HL-60/S4 (cell line): ENCODE results near the gene AFAP1.

Source experiments
- in situ Hi-C: fragments of 300-500 bp; cut with MboI; formaldehyde crosslinking; loops from 2 replicates; pipeline ENCODE4 v1.14.3; 2022; ENCODE audit warnings: low sequenced_read_pairs

The AFAP1 gene

GRCh38 chr4:7795983-7796382 lies 143.7 kb downstream of the AFAP1 start:
- in situ Hi-C loops: no loop called here

GRCh38 chr4:7793186-7793585 lies 146.5 kb downstream of the AFAP1 start:
- in situ Hi-C loops: no loop called here

- in situ Hi-C loops: no loop called here
Observed at GRCh38 chr4:7792616-7793015, 147.0 kb downstream of the AFAP1 start.

GRCh38 chr4:7790999-7791398 lies 148.7 kb downstream of the AFAP1 start:
- in situ Hi-C loops: no loop called here

GRCh38 chr4:7790023-7790422 lies 149.6 kb downstream of the AFAP1 start:
- in situ Hi-C loops: no loop called here

GRCh38 chr4:7788694-7789425 lies 150.8 kb downstream of the AFAP1 start:
- in situ Hi-C loops: no loop called here

- in situ Hi-C loops: no loop called here
Observed at GRCh38 chr4:7788193-7788592, 151.5 kb downstream of the AFAP1 start.

GRCh38 chr4:7787681-7788141 lies 151.9 kb downstream of the AFAP1 start:
- in situ Hi-C loops: no loop called here

GRCh38 chr4:7787067-7787466 lies 152.6 kb downstream of the AFAP1 start:
- in situ Hi-C loops: no loop called here

- in situ Hi-C loops: no loop called here
Observed at GRCh38 chr4:7786517-7786916, 153.1 kb downstream of the AFAP1 start.

- in situ Hi-C loops: no loop called here
Observed at GRCh38 chr4:7786040-7786439, 153.6 kb downstream of the AFAP1 start.

- in situ Hi-C loops: no loop called here
Observed at GRCh38 chr4:7785017-7785416, 154.6 kb downstream of the AFAP1 start.

GRCh38 chr4:7784131-7784870 lies 155.4 kb downstream of the AFAP1 start:
- in situ Hi-C loops: no loop called here

GRCh38 chr4:7783541-7783940 lies 156.1 kb downstream of the AFAP1 start:
- in situ Hi-C loops: no loop called here

GRCh38 chr4:7782783-7783182 lies 156.9 kb downstream of the AFAP1 start:
- in situ Hi-C loops: no loop called here

GRCh38 chr4:7781993-7782392 lies 157.7 kb downstream of the AFAP1 start:
- in situ Hi-C loops: no loop called here

GRCh38 chr4:7781366-7781765 lies 158.3 kb downstream of the AFAP1 start:
- in situ Hi-C loops: no loop called here

- in situ Hi-C loops: no loop called here
Observed at GRCh38 chr4:7780751-7781348, 158.8 kb downstream of the AFAP1 start.

GRCh38 chr4:7779432-7779768 lies 160.3 kb downstream of the AFAP1 start:
- in situ Hi-C loops: no loop called here

- in situ Hi-C loops: no loop called here
Observed at GRCh38 chr4:7778510-7779431, 160.9 kb downstream of the AFAP1 start.
